ENCODE results near the gene EPHA1.

EPHA1 gene

GRCh38 chr7:143356414-143357050 is 52.1 kb downstream of the EPHA1 start:
- TF ChIP-seq EZH2phosphoT487 (conservative IDR thresholded peaks at IDR 0.05; ENCODE audit: low read length): no peak
- TF ChIP-seq CTCF (IDR thresholded peaks at IDR 0.05; ENCODE audit: insufficient read depth, low read length, poor library complexity, severe bottlenecking): no peak
- no peaks in the 10 kb centered on the region for H3K27me3 ChIP-seq (ENCODE audit: low read length)

DNA sequence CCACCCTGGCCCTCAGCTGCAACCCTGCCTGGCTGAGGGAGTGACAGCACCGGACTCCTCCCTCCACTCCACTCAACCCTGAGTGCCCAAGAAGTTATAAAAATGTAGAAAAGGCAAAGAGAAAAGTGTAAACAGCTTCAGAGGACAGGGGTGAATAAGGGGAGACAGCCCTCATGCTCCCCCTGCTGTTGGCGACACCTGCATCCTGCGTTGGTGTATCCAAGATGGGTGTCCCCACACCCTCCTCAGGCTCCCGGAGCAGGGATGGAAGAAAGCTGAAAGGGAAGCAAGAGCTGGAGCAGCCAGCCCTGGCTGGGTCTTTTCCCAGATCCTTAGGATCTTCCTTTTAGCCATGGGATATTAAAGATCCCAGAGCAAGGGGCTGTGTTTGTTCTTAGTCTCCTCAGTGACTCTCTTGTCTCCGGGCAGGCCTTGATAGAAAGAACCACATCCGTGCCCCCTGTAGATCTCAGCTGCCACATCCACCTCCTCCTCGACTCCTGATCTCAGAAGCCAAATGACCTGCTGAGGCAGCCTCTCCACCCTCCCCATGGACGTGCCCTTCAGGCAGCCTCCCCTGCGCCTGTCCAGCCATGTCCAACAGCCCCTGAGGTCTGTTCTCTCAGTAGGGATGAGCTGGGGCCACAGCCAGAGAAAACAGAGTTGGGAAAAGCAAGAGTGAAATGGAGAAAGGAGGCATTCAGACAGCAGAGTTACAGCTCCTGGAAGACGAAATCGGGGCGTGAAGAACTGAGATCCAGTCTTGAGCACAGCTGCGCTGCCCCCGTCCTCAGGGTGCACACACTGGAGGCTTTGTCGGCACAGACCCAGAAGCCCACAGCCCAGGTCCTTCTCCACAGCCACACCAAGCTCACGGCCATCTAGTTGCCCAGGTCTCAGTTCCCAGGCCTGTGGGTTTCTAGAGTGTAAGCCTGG is 52.9 kb downstream of the EPHA1 start:
- Histone ChIP-seq H3K79me2 (ENCODE audit: insufficient read depth, low read length) (no peaks in the 10 kb centered on the region), H3F3A (ENCODE audit: insufficient read depth) (no peaks in the 10 kb centered on the region), H3K36me3 (ENCODE audit: low read length) (no peaks in the 10 kb centered on the region), H4K20me1 (ENCODE audit: low read depth, low read length) (no peaks in the 10 kb centered on the region), H3K27ac (ENCODE audit: low read depth, low read length) (no peak overlapping the region), H3K27me3 (ENCODE audit: low read length) (no peaks in the 10 kb centered on the region), H3K4me3 (ENCODE audit: insufficient read depth, low read length, poor library complexity, severe bottlenecking) (no peak overlapping the region), H3K9me2 (replicated peaks; ENCODE audit: insufficient read depth, low read length) (no peaks in the 10 kb centered on the region), H3K9ac (ENCODE audit: low read length) (no peak overlapping the region), H2AFZ (ENCODE audit: low read depth, low read length, severe bottlenecking) (no peak overlapping the region), H3K9me3 (ENCODE audit: insufficient read depth, low read length) (no peaks in the 10 kb centered on the region), H3K4me2 (ENCODE audit: low read depth, low read length, poor library complexity, severe bottlenecking) (no peak overlapping the region)
- TF ChIP-seq CTCF (IDR thresholded peaks at IDR 0.05; ENCODE audit: insufficient read depth, low read length, poor library complexity, severe bottlenecking) (no peak), EZH2phosphoT487 (conservative IDR thresholded peaks at IDR 0.05; ENCODE audit: low read length) (no peak)

More at GRCh38 chr7:143356414-143357050, 52.1 kb downstream of the EPHA1 start:
- Histone ChIP-seq H3K9me3 (ENCODE audit: insufficient read depth, low read length) (no peaks in the 10 kb centered on the region), H3K4me2 (ENCODE audit: low read depth, low read length, poor library complexity, severe bottlenecking) (no peak overlapping the region), H3K79me2 (ENCODE audit: insufficient read depth, low read length) (no peaks in the 10 kb centered on the region), H3K9ac (ENCODE audit: low read length) (no peak overlapping the region), H3K4me3 (ENCODE audit: insufficient read depth, low read length, poor library complexity, severe bottlenecking) (no peak overlapping the region), H3F3A (ENCODE audit: insufficient read depth) (no peaks in the 10 kb centered on the region), H3K9me2 (replicated peaks; ENCODE audit: insufficient read depth, low read length) (no peaks in the 10 kb centered on the region), H3K36me3 (ENCODE audit: low read length) (no peaks in the 10 kb centered on the region), H3K27ac (ENCODE audit: low read depth, low read length) (no peak overlapping the region), H4K20me1 (ENCODE audit: low read depth, low read length) (no peaks in the 10 kb centered on the region), H2AFZ (ENCODE audit: low read depth, low read length, severe bottlenecking) (no peak overlapping the region)

DNA sequence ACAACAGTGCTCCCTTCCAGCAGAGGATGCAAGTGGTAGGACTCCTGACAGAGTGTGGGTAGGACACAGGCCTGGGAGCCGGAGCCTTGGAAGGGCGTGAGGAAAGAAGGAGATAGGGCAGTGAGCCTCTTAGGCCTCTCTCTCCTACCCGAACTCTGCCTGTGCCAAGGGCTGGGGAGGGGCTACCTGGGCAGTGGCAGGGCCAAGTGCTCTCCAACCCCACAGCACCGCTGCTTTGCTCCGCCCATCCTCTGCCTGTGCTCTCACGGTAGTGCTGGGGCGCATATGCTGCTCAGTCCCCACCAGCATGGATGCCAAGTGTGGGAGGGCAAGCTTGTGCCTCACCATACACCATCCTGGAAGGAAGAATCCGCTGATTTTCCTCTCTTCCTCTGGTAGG is 53.7 kb downstream of the EPHA1 start:
- Histone ChIP-seq H3K9me2 (replicated peaks; ENCODE audit: insufficient read depth, low read length) (no peaks in the 10 kb centered on the region), H3K4me3 (ENCODE audit: insufficient read depth, low read length, poor library complexity, severe bottlenecking) (no peak overlapping the region), H3K4me2 (ENCODE audit: low read depth, low read length, poor library complexity, severe bottlenecking) (no peak overlapping the region), H3K9ac (ENCODE audit: low read length) (no peak overlapping the region), H3K27me3 (ENCODE audit: low read length) (no peaks in the 10 kb centered on the region), H3K9me3 (ENCODE audit: insufficient read depth, low read length) (no peaks in the 10 kb centered on the region), H3K27ac (ENCODE audit: low read depth, low read length) (no peak overlapping the region), H4K20me1 (ENCODE audit: low read depth, low read length) (no peaks in the 10 kb centered on the region), H2AFZ (ENCODE audit: low read depth, low read length, severe bottlenecking) (no peak overlapping the region), H3K36me3 (ENCODE audit: low read length) (no peaks in the 10 kb centered on the region), H3F3A (ENCODE audit: insufficient read depth) (no peaks in the 10 kb centered on the region), H3K79me2 (ENCODE audit: insufficient read depth, low read length) (no peaks in the 10 kb centered on the region)
- no peak for TF ChIP-seq CTCF (IDR thresholded peaks at IDR 0.05; ENCODE audit: insufficient read depth, low read length, poor library complexity, severe bottlenecking)
- TF ChIP-seq EZH2phosphoT487 (conservative IDR thresholded peaks at IDR 0.05; ENCODE audit: low read length): no peak
